CD4-positive, alpha-beta T cell treated with Interleukin-17A for 1 hour (primary cell): ENCODE results near the gene FRMPD4.

Experiments used
- DNase-seq: peaks from one replicate; pipeline ENCODE4 v3.0.0-alpha.2; 2020

FRMPD4 gene

DNA sequence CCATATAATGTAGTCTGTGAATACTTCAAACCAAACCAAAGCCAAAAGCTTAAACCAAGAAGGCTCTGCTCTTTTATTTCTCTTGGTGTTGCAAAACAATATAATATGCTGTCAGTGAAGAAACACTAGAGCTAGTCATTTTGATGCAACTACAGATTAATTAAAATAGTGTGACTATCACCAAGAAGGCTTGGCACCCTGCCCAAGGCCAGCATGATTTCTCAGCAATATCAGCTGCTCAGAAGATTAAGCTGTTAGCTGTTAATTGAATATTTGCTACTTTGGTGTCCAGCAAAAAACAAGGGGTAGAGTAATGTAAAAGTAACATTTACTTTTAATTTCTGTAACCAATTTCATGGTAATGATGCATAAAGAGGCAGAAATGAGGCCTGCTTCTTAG, 548.1 kb downstream of the FRMPD4 start:
- DNase-seq = no peak

GRCh38 chrX:12690646-12691045, 552.4 kb downstream of the FRMPD4 start:
- no peak for DNase-seq

DNA sequence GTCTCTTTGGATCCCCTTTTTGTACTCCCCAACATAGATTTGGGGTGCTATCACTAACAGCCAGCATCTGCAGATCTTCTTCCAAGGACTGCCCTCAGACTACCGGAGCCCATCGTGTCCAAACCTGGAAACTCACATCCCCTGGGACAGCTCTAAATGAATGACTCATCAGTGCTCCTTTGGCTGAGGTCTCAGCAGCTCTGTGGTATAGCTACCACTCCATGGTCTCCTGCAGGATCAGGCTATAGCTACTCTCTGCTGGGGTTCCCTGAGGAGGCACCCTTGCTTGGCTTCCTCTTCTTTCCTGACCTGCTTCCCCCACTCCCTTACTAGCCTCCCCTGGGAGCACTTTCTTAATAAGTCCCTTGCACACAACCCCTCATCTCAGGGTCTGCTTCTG, 555.5 kb downstream of the FRMPD4 start:
- no peak for DNase-seq

DNA sequence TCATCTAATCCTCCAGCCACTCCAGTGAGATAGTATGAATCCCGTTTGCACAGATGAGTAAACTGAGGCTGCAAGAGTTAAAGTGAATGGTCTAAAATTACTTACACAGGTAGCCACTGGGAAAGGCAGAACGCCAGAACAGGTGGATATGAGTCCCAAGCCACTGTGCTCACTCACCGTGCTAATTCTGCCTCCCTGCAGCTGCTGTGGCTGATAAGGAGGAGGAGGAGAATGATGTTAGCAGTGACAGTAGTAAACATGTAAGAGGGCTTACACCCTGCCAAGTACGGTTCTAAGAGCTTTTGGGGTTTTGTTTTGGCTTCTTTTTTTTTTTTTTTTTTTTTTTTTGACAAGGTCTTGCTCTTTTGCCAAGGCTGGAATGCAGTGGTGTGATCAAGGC, 562.5 kb downstream of the FRMPD4 start:
- DNase-seq = no peak

GRCh38 chrX:12701628-12702027, 563.4 kb downstream of the FRMPD4 start:
- no peak for DNase-seq

- no peak for DNase-seq
Measured at GRCh38 chrX:12702509-12703091, 564.3 kb downstream of the FRMPD4 start.

DNA sequence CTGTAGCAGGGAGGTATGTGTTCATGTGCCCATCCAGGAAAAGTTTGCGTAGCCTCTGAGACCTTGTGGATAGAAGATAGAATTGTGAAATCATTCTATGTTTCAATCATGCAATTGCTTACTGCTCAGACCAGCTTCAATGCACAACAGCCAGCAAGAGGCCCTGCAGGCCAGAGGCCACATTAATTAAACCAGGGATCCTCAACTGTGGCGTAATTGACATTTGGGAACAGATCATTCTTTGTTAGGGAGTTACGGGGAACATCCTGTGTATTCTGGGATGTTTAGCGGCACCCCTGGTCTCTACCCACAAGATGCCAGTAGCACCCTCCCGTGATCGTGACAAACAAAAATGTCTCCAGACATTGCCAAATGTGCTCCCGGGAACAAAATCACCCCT, 566.4 kb downstream of the FRMPD4 start:
- no peak for DNase-seq

DNA sequence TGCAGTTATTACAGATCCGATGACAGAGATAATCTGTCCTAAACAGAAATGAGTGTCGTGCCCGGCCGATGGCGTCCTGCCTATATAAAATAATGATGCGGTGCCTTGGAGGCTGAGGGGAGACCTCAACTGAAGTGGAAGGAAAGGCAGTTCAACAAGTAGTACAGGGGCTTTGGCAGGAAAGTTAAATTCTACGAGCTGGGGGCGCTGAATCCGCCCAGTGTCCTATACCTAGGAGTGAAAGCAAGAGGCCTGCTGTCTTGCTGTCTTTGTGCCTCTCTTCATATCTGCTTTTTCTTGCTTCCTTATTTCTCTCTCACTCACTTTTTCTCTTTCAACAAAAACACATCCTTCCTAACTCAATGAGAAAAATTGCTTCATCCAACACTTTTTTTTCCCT, 570.8 kb downstream of the FRMPD4 start:
- DNase-seq = no peak

DNA sequence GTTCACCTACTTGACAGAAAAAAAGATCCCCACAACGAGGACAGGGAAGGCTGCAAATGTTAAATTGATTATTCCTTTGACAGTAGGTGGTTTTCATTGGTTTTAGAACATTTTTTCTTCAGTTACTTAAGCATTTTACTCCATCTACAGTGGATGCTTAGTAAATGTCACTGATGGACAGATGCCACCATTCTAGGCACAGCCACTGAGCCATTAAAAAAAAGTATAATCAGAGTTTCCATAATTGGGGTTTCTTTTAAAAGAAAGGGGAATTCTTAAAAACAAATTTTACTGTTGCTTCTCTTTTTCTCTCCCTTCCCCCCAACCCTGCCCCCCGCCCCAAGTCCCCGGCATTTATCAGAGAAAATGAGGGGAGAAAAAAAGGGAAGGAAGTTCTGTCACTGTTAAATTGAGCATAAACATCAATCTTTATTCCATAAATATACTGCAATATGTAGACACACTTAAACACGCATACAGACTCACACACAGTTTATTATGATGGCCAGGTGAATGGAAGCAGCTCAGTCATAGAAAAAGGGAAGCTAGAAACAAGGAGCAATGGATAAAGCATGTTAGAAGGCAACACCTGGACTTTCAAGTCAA, 573.3 kb downstream of the FRMPD4 start:
- DNase-seq = no peak

- DNase-seq = no peak
Measured at GRCh38 chrX:12716574-12716973, 578.3 kb downstream of the FRMPD4 start.

DNA sequence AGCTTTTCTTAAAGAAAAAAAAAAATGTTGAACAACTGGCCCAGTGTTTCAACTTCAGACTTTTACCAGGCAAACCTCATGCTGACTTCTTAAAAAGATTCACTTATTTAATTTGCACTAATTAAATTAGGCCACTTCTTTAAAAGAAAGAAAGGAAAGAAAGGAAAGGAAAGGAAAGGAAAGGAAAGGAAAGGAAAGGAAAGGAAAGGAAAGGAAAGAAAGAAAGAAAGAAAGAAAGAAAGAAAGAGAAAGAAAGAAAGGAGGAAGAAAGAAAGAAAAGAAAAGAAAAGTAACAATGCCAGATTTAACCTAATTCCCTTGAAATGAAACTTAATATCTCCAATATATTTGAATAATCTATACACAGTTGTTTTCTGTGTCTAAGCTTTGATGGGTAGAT, 581.6 kb downstream of the FRMPD4 start:
- DNase-seq = no peak

DNA sequence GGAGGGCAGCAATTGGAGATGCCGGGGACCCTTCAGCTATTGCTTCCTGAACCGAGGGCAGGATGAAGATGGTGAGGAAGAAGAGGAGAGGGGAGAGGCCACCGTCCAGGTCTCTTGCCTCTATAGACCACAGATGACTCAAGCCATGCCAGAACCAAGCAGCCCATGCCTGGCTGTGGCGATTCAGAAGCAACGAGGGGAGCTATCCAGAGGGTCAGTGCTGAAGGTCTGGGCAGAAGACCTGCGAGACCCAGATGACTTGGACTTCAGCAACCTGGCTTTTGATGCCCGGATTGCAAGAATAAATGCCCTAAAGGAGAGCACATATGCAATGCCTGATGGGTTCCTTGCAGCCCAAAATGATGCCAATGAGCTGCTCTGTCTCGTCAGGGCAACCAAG, 582.8 kb downstream of the FRMPD4 start:
- DNase-seq = no peak

DNA sequence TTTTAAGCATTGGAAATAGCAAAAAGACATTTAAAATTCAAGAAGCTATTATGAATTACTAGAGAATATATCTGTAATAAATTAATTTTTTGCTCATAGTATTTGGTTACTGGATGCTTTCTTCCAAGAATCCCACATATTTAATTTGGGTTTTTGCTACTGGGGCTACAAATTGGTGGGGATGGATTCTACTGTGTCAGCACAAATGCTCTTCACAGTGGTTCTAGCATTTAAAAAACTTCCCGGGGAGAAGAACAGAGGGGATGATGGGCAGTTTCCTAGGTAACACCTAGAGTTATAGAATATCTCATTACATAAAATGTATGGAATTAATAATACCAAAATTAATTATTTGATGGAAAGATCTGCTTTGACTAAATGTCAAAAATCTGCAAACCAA, 584.0 kb downstream of the FRMPD4 start:
- no peak for DNase-seq

- DNase-seq = no peak
Measured at GRCh38 chrX:12741416-12741815, 603.1 kb downstream of the FRMPD4 start.

- no peak for DNase-seq
Measured at GRCh38 chrX:12747433-12747832, 609.2 kb downstream of the FRMPD4 start.

GRCh38 chrX:12751887-12752286, 613.6 kb downstream of the FRMPD4 start:
- DNase-seq = no peak

GRCh38 chrX:12753366-12753765, 615.1 kb downstream of the FRMPD4 start:
- no peak for DNase-seq

DNA sequence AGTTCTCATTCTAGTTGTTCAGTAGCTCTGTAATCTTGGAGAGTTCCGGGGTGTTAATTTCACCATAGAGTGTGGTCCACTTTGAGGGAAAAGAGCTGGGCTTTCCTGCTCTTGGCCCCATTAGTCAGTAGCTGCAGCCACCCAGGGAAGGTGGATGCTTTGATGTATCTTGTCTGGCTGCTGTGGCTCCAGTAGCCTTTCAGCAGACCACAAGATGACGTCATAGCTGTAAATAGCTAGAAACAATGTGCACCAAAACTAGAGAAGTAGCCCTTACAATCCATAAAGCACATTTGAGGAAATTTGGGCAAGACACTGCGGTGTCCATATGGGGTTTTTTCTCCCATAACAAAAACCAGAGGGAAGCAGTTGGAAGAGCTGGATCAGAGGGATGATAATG, 620.0 kb downstream of the FRMPD4 start:
- no peak for DNase-seq

GRCh38 chrX:12767856-12768255, 629.6 kb downstream of the FRMPD4 start:
- no peak for DNase-seq

DNA sequence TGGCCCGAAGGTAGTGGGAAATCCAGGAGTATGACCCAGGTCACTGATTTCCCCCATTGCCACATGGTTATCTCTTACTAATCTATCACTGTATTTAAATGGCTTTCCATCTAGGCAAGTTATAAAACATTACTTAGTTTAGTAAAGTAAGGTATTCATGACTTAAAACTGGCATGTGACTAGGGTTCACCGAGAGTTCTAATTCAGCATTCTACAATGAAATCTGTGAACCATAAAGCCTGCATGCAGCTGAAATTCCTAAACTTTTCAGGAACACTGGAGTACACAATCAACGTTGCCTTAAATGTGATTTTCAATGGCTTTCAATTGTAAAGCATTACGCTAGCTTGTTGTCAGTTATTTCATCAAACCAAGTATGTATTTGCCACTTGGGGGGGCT, 630.2 kb downstream of the FRMPD4 start:
- DNase-seq = no peak

DNA sequence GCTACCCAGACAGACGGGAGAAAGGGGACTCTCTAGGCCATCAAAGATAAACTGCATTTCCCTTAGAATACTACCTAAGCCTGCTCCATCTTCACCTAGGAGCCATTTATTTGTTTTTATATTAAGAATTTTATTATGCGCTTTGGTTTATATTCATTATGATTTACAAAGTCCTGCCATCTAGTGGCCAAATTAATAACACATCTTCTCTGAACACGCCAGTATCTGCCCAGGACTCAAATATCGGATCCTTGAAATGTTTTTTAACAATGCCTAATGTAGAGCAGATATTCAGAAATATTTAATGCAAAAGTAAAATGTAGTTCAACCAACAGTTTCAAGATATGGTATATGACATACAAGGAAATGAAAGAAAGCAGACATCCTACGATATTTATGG, 632.2 kb downstream of the FRMPD4 start:
- DNase-seq = peak; percentile 36

GRCh38 chrX:12771445-12772069, 633.3 kb downstream of the FRMPD4 start:
- DNase-seq = peak; percentile 73
